ENCODE results near the gene PRR7.

The PRR7 gene

DNA sequence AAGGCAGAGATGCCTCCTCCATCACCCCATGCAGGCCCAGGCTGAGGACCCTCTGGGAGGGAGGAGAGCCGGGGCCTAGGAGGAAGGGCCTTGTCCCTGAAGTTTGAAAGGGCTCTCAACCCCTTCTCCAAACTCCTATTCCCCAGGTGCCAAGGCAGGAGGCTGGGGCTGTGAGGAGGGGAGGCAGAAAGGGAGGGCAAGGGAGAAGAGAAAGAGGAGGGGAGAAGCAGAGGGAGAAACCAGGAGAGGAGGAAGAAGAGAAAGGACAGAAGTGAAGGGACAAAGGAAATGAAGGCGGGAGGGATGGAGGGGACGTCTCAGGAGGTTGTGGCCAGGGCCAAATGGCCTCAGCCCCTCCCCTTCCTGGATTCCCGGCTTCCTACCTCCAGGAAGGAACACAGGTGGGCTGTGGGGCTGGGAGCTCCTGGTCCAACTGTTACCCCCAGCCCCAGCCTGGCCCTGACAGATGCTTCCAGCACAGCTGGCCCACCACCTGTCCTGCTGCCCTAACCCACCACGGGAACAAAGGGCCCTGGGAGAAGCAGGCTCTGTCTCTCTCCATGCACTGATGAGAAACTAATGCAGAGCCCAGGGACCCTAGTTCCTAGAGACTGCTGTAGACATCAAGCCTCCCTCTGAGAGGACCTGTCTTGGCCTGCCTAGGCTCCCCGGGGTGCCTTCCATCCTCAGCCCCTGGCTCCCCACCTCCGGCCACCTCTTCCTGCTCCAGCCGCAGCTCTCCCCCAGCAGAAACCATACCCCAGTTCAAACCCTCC, 23.3 kb downstream of the PRR7 start:
- Histone ChIP-seq H3K27ac (ENCODE audit: extremely low read depth, low read depth, low read length) (no peak overlapping the region), H3K4me3 (ENCODE audit: low read depth, low read length) (no peak overlapping the region), H3K36me3 (ENCODE audit: control insufficient read depth in 2 of 2, insufficient read depth in 1 of 2, low read length in 2 of 2) (peaks cover 14 to 62% of the 10 kb centered on the region in 2 experiments; a peak in 2 of 3 replicates), H3K9me3 (ENCODE audit: control insufficient read depth, insufficient read depth, low read depth, low read length) (no peaks in the 10 kb centered on the region), H3K4me1 (ENCODE audit: control insufficient read depth, insufficient read depth, low read length) (peaks cover 4% of the 10 kb centered on the region)
- TF ChIP-seq ZNF138 (tag by site-specific recombination; IDR thresholded peaks at IDR 0.05; ENCODE audit: borderline replicate concordance) (no peak), ZNF549 (tag by site-specific recombination; IDR thresholded peaks at IDR 0.05) (no peak), ZSCAN16 (tag by site-specific recombination; IDR thresholded peaks at IDR 0.05) (no peak), ZNF639 (tag by site-specific recombination; IDR thresholded peaks at IDR 0.05) (no peak), ZNF658 (tag by site-specific recombination; IDR thresholded peaks at IDR 0.05) (no peak), ZNF169 (tag by site-specific recombination; IDR thresholded peaks at IDR 0.05) (no peak), SP2 (tag by site-specific recombination; IDR thresholded peaks at IDR 0.05) (peak; percentile 20; the same call in 1 of the 2 replicates), ZNF747 (tag by site-specific recombination; IDR thresholded peaks at IDR 0.05) (no peak), INSM2 (tag by site-specific recombination; IDR thresholded peaks at IDR 0.05) (no peak), ZNF157 (tag by site-specific recombination; IDR thresholded peaks at IDR 0.05) (no peak), SCRT1 (tag by site-specific recombination; IDR thresholded peaks at IDR 0.05; ENCODE audit: borderline replicate concordance) (no peak), GLI4 (tag by site-specific recombination; IDR thresholded peaks at IDR 0.05) (no peak), ZBTB20 (tag by site-specific recombination; IDR thresholded peaks at IDR 0.05) (peak; percentile 86), PRDM1 (tag by site-specific recombination; IDR thresholded peaks at IDR 0.05) (peak; percentile 93), ZIC2 (tag by site-specific recombination; IDR thresholded peaks at IDR 0.05) (peak; percentile 76), ZNF366 (tag by site-specific recombination; conservative IDR thresholded peaks at IDR 0.05) (peak; percentile 62), ZNF423 (tag by site-specific recombination; IDR thresholded peaks at IDR 0.05) (no peak), ZNF768 (tag by site-specific recombination; IDR thresholded peaks at IDR 0.05) (no peak), ZNF560 (tag by site-specific recombination; IDR thresholded peaks at IDR 0.05; ENCODE audit: borderline replicate concordance) (no peak), KLF10 (tag by site-specific recombination; IDR thresholded peaks at IDR 0.05) (no peak), ZNF426 (tag by site-specific recombination; IDR thresholded peaks at IDR 0.05) (no peak), YY2 (tag by site-specific recombination; IDR thresholded peaks at IDR 0.05) (no peak), ZNF23 (tag by site-specific recombination; IDR thresholded peaks at IDR 0.05; ENCODE audit: borderline replicate concordance) (no peak), ZNF558 (tag by site-specific recombination; IDR thresholded peaks at IDR 0.05) (no peak)
- TF ChIP-seq, protein P1, sequence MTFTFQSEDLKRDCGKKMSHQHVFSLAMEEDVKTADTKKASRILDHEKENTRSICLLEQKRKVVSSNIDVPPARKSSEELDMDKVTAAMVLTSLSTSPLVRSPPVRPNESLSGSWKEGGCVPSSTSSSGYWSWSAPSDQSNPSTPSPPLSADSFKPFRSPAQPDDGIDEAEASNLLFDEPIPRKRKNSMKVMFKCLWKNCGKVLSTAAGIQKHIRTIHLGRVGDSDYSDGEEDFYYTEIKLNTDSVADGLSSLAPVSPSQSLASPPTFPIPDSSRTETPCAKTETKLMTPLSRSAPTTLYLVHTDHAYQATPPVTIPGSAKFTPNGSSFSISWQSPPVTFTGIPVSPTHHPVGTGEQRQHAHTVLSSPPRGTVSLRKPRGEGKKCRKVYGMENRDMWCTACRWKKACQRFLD (tag by site-specific recombination; IDR thresholded peaks at IDR 0.05) = no peak
- POLR2A ChIA-PET = interaction anchor here (1.0 to 7.3 kb wide), 5 partner anchors 9 to 27 kb away, joined by 3 to 102 read pairs (median 15); partner anchors contain the start of gene PDLIM7
- CTCF ChIA-PET = interaction anchor here (0.7 to 3.1 kb wide), 6 partner anchors 13 to 162 kb away, joined by 3 to 12 read pairs (median 3); no protein-coding TSS in a partner anchor
